NCI-H1417 (cell line): ENCODE measurements around the gene ESPL1.

Experiments
- DNase-seq, 3 experiments: peaks; one replicate each; lab custom pipeline; 2025; lab: John Stamatoyannopoulos, UW

ESPL1 gene

GRCh38 chr12:53336181-53336681 lies 68.1 kb downstream of the ESPL1 start, which contains the start of gene SP7:
SP7 (minus strand) TSS chr12:53336354; CDS start chr12:53335646, 708 bp downstream.
- peak in 2 of 3 experiments; percentile 46 to 63 for DNase-seq

- peak in 1 of 3 experiments; percentile 27 for DNase-seq
These were observed 69.9 kb downstream of the ESPL1 start for GRCh38 chr12:53338017-53338416.

DNA sequence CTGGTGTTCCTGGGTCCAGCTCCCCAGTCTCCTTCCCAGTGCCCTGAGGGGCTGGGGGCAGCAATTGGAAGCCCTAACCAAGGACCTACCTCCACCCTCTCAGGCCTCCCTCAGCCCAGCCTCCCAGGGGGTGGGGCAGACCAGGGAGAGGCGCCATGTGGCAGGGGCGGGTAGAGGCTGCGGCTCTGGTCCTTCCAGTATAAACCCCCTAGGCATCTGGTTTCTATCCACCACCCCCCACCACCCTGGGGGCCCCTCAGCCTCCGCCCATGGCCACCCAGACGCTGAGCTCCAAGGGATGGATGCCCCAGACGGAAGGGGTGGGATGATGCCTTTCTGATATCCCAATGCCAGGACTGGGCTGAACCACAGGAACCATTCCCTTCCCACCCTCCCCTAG lies 70.8 kb downstream of the ESPL1 start:
- no peak for DNase-seq

GRCh38 chr12:53340398-53340797 lies 72.3 kb downstream of the ESPL1 start:
- DNase-seq: no peak
